Cerebellar nuclear complex (tissue), 1 donor: ENCODE data around the gene EPHB2.
"Not testable (repeated sequence)": the region's sequence is repeated elsewhere in the genome, so short reads cannot be mapped to it uniquely, and the experiment has no call there.

Experiments used
- DNase-seq, 2 experiments: peaks; one replicate each; lab custom pipeline; 2025; lab: John Stamatoyannopoulos, UW

The EPHB2 gene

GRCh38 chr1:22915816-22916470, 205.3 kb downstream of the EPHB2 start:
- DNase-seq = no peak

- DNase-seq = no peak
These were observed 205.8 kb downstream of the EPHB2 start for GRCh38 chr1:22916471-22916820.

GRCh38 chr1:22917989-22918388, 207.3 kb downstream of the EPHB2 start:
- DNase-seq = no peak

- no peak for DNase-seq
These were observed 208.0 kb downstream of the EPHB2 start for GRCh38 chr1:22918644-22919043.

DNA sequence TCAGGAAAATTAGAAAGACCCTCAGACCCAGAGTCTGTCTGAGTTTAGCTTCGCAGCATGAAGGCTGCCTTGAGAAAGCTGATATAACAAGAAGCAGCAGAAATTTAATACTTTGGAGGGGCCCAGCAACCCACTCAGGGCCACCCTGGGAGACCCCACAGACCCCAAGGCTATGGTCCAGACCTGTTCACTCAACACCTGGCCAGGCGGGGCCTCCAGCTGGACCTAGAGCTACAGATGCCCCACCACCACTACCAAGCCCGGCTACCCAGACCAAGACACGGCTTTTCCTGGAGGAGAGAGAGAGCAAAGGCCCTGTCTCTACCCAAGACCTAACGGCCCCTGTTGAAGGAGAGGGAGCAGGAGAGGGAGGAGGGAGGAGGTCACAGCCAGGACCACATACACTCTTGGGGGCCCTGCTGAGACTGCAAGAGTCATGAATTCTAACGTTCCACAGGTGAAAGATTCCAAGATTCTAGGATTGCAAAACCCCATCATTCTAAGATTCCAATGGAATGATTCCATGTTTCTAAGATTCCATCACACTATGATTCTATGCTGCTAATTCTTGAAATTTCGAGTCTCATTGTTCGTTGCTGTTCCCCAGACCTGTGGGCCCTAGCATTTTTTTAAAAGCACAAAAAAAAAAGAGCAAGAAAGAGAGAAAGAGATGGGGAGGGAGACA, 208.8 kb downstream of the EPHB2 start:
- no peak for DNase-seq

GRCh38 chr1:22920026-22920733, 209.5 kb downstream of the EPHB2 start:
- DNase-seq = no peak

DNA sequence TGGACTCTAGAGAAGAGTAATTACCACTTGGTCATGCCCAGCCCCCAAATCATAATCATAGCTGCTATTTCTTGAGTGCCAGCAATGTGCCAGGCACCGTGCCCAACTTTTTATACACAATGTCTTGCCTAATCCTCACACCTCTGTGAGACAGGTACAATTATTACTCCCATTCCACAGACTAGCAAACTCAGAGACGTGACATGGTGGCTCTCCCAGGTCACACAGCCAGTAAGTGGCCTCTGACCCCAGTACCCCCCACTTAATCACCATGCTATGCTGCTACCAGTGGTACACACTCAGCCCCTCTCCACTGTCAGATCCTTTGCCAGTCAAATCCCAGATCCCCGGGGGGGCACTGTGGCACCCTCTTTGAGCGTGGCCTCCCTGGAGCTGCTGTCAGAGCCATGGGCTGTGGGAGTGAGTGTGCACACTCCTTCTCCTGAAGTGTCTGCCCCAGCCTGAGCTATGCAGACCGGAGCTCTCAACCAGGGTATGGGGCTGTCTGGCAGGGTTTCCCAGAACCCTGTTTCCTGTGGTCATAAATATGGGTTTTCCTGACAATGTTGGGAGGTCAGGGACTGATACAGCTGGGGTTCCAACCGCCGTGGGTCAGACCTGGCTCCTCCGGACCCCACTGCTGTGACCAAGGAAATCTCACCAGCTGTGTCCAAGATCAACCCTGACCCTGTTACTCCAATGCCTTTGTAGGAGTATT, 210.3 kb downstream of the EPHB2 start:
- DNase-seq = no peak

DNA sequence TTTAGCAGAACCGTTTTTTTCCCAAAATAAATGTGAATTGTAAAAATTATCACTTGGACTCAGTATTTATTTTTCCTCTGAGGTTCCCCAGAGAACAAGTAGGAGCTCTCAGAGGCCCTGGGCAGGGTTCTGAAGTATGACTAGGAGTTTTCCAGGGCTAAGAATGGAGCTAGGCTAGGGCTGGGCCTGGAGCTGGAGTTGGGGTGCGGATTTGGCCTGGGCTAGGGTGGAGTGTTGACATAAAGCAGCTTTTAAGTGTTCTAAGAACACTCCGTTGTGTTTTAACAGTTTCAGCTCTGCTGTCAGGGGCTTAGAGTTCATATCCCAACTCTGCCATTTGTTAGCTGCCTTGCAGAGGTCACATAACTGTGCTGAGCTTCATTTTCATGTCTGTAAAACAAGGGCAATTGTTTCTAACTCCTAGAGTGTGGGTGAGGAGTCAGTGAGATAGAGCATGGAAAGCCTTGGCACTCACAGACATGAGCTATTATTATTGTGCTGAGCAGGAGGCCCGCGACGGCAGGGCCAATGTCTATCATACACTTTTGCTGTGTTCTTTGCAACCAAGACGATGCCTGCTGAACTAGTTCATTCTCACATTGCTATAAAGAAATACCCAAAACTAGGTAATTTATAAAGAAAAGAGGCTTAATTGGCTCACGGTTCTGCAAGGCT, 210.9 kb downstream of the EPHB2 start:
- no peak for DNase-seq

GRCh38 chr1:22922640-22923039, 212.0 kb downstream of the EPHB2 start:
- DNase-seq = no peak

DNA sequence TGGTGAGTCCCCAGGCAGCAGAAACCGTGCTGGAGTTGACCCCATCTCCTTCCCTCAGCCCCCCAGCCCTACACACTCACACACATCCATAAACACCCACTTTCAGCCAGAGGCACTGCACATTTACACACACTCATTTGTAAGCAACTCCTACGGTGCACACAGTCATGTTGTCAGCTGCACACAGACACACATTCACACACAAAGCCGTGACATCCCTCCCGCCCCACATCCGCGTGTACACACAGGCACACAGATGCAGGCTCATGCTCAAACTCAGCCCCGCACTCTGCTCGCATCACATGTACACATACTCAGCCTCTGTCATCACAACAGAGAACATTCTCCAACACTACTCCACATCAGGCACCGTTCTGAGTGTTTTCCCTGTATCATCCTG, 214.5 kb downstream of the EPHB2 start:
- DNase-seq = no peak

DNA sequence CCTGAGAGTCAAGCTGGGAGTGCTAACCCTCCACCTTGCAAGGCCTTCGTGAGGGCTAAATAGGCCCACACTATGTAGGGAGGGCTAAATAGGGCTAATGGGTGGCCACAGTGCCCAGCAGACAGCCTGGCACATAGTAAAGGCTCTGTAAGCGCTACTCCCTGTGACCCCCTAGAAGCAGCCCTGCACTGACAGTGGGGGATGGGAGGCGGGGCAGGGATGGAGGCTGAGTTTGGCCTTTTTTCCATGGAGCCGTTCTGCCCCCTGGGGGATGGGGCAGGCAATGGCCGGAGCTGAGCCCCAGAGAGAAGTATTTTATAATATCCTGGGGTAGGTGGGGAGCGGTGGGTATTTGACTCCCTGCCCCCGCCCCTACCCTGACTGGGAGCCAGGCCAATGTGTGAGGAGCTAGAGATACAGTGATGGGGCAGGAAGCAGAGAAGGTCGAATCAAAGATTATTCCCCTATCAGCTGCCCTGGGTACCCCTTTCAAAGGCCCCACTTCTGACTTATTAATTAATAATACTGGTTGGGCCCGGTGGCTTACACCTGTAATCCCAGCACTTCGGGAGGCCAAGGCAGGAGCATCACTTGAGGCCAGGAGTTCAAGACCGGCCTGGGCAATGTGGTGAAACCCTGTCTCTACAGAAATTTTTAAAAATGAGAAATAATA, 219.7 kb downstream of the EPHB2 start:
- no peak for DNase-seq

DNA sequence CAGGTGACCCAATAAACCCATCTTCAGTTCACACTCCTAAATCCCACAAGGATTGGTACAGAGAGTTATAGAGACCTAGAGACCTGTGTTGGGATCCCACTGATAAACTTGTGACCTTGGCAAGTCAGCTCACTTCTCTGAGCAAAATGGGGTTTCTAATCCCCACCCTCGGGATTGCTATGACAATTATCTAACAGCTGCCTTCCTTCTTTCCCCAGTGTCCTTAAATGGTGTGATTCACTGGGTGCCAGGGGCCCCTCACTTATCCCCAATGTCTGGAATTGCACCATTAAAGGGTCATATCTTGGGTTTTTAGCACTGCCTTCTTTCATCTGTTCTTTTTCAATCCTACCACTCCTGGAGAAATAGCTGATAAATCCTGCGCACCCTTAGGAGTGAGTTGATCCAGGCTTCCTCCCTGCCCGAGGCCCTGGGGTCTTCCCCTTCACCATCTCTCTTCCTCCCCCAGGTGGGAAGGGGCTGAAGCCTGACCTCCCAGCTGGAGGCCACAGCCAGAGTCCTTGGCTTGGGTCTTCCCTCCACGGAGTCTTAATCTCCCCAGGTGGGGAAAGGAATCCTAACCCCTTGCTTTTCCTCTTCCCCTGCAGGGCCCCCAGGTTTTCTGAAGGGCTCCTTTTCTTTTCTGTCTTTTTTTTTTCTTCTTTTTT, 222.3 kb downstream of the EPHB2 start:
- no peak for DNase-seq

- no peak for DNase-seq
These were observed 224.8 kb downstream of the EPHB2 start for GRCh38 chr1:22935433-22935832.

DNA sequence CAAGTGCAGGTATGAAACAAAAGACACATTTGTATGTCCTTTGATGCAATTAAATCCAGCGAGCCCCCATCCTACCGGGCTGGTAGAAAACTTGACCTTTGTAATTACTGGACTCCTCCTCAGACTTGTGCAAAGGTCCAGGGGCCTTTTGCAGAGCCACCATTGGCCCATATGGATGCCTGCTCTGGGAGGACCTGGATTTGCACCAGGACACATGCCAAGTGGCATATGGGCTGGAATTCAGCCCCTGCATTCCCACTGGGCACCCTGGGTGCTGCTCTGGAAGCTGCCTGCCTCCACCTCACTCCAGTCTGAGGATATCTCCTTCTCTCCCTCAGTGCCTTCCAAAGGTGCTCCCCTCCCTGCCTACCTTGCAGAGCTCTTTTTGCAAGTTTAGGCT, 226.0 kb downstream of the EPHB2 start:
- DNase-seq = no peak

DNA sequence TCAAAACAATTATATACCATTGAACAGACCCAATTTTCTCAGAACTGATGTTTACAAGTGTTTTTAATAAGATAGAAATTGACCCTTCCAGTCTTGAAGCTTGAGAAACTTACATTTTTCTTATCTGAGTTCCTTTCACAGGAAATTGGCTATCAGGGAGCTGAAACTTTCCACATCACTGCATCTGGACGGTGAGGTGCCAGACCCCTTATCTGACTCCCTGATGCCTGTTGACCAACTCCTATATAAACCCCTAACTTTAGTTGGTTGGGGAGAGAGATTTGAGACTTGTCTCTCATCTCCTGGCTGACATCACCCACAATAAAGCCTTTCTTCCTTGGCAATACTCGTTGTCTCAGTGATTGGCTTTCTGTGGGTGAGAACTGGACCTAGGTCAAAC, 230.6 kb downstream of the EPHB2 start:
- no peak for DNase-seq

DNA sequence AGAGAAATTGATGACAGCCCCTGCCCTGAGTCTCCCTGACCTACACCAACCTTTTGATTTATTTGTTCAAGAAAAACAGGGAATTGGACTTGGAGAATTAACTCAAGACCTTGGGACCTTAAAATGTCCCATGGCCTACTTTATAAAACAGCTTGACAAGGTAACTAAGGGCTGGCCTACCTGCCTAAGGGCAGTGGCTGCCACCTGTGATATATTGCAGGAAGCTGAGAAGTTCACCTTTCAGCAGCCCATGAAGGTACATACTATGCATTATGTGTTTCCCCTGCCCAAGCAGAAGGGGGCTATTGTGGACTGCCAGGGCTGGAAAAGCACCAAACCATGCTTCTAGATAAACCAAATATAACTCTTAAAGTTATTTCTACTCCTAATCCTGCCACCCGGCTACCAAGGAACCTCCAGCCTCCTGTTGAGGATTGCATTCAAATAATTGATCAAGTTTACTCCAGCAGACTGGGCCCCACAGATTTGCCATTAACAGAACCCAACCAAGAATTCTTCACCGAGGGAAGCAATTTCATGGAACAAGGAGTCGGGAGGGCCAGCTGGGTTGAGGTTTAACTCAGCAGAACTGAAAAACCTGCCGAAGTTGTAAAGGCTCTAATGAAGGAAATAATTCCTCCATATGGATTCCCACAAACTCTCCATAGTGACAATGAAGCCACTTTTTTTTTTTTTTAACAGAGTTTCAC, 233.9 kb downstream of the EPHB2 start:
- DNase-seq = no peak

GRCh38 chr1:22945171-22945570, 234.5 kb downstream of the EPHB2 start:
- DNase-seq = not testable (repeated sequence)

GRCh38 chr1:22949822-22950331, 239.2 kb downstream of the EPHB2 start:
- DNase-seq = no peak

GRCh38 chr1:22951796-22952195, 241.2 kb downstream of the EPHB2 start:
- DNase-seq = no peak

DNA sequence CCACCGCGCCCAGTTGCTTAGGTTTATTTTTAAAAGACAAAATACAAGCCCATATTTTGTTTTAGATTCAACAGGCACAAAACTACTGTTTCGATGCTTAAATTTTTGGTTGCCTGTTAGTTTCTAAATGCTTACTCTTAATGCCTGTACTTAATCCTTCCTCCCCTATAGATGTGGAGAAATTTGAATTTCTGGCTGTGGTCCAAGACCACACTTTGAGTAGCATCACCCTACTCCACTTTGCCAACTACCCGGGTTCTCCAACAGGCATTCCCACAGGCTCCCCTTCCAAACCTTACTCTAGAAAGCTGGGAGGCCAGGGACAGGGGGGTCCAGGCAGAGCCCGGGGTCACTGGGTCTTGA, 242.0 kb downstream of the EPHB2 start:
- no peak for DNase-seq
